WTC11 (cell line): ENCODE data around the gene GRIA4. TPM values are rescaled to one million over a fixed set of nuclear protein-coding genes. Genes with fewer than 3 reads are reported as not detected.

Experiments
- ATAC-seq: fragments of 200-7000 bp; cut with Tn5 transposase; 2 replicates; pipeline ENCODE4 v1.10.0; 2021; ENCODE audit warnings: mild to moderate bottlenecking, moderate library complexity
- CTCF ChIA-PET: fragments of 300-600 bp; sonication (Branson Sonifier 250); formaldehyde crosslinking; loops from one replicate; lab custom pipeline; 2021; ENCODE audit warnings: antibody characterized with exemption; lab: Charles Lee
- POLR2A ChIA-PET: fragments of 350-600 bp; sonication (Branson Sonifier 250); formaldehyde crosslinking; loops from one replicate; lab custom pipeline; 2021; ENCODE audit warnings: antibody characterized with exemption; lab: Charles Lee
- DNase-seq: peaks from one replicate; pipeline ENCODE4 v3.0.0; 2021; ENCODE audit warnings: low spot score
- H3K27ac Mint-ChIP-seq: 2 replicates; pipeline ENCODE4 v1.8.0; 2021; ENCODE audit warnings: mixed read lengths
- H3K27me3 Mint-ChIP-seq: 2 replicates; pipeline ENCODE4 v1.8.0; 2021; ENCODE audit warnings: low read depth, mild to moderate bottlenecking, moderate library complexity, mixed read lengths
- H3K36me3 Mint-ChIP-seq: 2 replicates; pipeline ENCODE4 v1.8.0; 2021; ENCODE audit warnings: mixed read lengths
- H3K4me1 Mint-ChIP-seq: 2 replicates; pipeline ENCODE4 v1.8.0; 2022; ENCODE audit warnings: mixed read lengths
- H3K4me3 Mint-ChIP-seq: 2 replicates; pipeline ENCODE4 v1.8.0; 2021; ENCODE audit warnings: mild to moderate bottlenecking, moderate library complexity, mixed read lengths
- H3K9me3 Mint-ChIP-seq: 2 replicates; pipeline ENCODE4 v1.8.0; 2021; ENCODE audit warnings: mixed read lengths
- GABPB1 ChIP-seq: sonication (generic); formaldehyde crosslinking; IDR thresholded peaks from 2 replicates; pipeline ENCODE4 v1.8.1; 2023; ENCODE audit warnings: mild to moderate bottlenecking, missing genetic modification reagents
- GRHL2 ChIP-seq: fragments of 250-450 bp; sonication (Bioruptor Pico); IDR thresholded peaks from 2 replicates; pipeline ENCODE4 v1.8.0; 2022; ENCODE audit warnings: mild to moderate bottlenecking, moderate library complexity; ENCODE audit not compliant: insufficient replicate concordance, severe bottlenecking
- MYBL2 ChIP-seq: sonication (generic); formaldehyde crosslinking; IDR thresholded peaks from 2 replicates; pipeline ENCODE4 v1.8.1; 2023; ENCODE audit warnings: mild to moderate bottlenecking, moderate library complexity, missing genetic modification reagents
- NR2C2 ChIP-seq: sonication (generic); formaldehyde crosslinking; IDR thresholded peaks from 2 replicates; pipeline ENCODE4 v1.8.0; 2022; ENCODE audit warnings: mild to moderate bottlenecking, missing genetic modification reagents
- NR3C1 ChIP-seq: sonication (generic); formaldehyde crosslinking; conservative IDR thresholded peaks from 2 replicates; pipeline ENCODE4 v1.8.1; 2023; ENCODE audit warnings: low read depth, mild to moderate bottlenecking, missing genetic modification reagents
- ZNF121 ChIP-seq: sonication (generic); formaldehyde crosslinking; IDR thresholded peaks from 2 replicates; pipeline ENCODE4 v1.8.0; 2023; ENCODE audit warnings: missing genetic modification reagents
- ZNF396 ChIP-seq: fragments of 250-450 bp; sonication (Bioruptor Pico); IDR thresholded peaks from 2 replicates; pipeline ENCODE4 v1.8.0; 2021; ENCODE audit warnings: mild to moderate bottlenecking, moderate library complexity, borderline replicate concordance
- total RNA-seq: library from RNA; stranded (reverse); gene quantifications from 3 replicates; pipeline ENCODE4 v1.2.3, GENCODE V29; 2021
- TF ChIP-seq, protein P1 (sequence below): sonication (generic); formaldehyde crosslinking; IDR thresholded peaks from 2 replicates; pipeline ENCODE4 v1.8.1; 2022; ENCODE audit warnings: low read depth, mild to moderate bottlenecking, moderate library complexity, missing genetic modification reagents, borderline replicate concordance
- TF ChIP-seq, protein P2 (sequence below): fragments of 200-600 bp; IDR thresholded peaks from 2 replicates; pipeline ENCODE4 v1.8.0; 2022; ENCODE audit warnings: antibody characterized with exemption
- TF ChIP-seq, protein P3 (sequence below): sonication (generic); formaldehyde crosslinking; IDR thresholded peaks from 2 replicates; pipeline ENCODE4 v1.8.0; 2022; ENCODE audit warnings: mild to moderate bottlenecking, missing genetic modification reagents
- TF ChIP-seq, protein P4 (sequence below): fragments of 250-450 bp; sonication (Bioruptor Pico); IDR thresholded peaks from 2 replicates; pipeline ENCODE4 v1.9.0; 2021; ENCODE audit warnings: mild to moderate bottlenecking, borderline replicate concordance
- TF ChIP-seq, protein P5 (sequence below): sonication (generic); formaldehyde crosslinking; IDR thresholded peaks from 2 replicates; pipeline ENCODE4 v1.8.1; 2022; ENCODE audit warnings: mild to moderate bottlenecking, moderate library complexity, missing genetic modification reagents
- TF ChIP-seq, protein P6 (sequence below): sonication (generic); formaldehyde crosslinking; IDR thresholded peaks from 2 replicates; pipeline ENCODE4 v1.8.1; 2023; ENCODE audit warnings: mild to moderate bottlenecking, missing genetic modification reagents, moderate library complexity
- TF ChIP-seq, protein P7 (sequence below): sonication (generic); formaldehyde crosslinking; IDR thresholded peaks from 2 replicates; pipeline ENCODE4 v1.8.1; 2023; ENCODE audit warnings: mild to moderate bottlenecking, missing genetic modification reagents, borderline replicate concordance
- TF ChIP-seq, protein P8 (sequence below): sonication (generic); formaldehyde crosslinking; IDR thresholded peaks from 2 replicates; pipeline ENCODE4 v1.8.0; 2023; ENCODE audit warnings: missing genetic modification reagents, mild to moderate bottlenecking, borderline replicate concordance

GRIA4 gene
- total RNA-seq, 1 experiment from 2014 or later, result 11.4 TPM

DNA sequence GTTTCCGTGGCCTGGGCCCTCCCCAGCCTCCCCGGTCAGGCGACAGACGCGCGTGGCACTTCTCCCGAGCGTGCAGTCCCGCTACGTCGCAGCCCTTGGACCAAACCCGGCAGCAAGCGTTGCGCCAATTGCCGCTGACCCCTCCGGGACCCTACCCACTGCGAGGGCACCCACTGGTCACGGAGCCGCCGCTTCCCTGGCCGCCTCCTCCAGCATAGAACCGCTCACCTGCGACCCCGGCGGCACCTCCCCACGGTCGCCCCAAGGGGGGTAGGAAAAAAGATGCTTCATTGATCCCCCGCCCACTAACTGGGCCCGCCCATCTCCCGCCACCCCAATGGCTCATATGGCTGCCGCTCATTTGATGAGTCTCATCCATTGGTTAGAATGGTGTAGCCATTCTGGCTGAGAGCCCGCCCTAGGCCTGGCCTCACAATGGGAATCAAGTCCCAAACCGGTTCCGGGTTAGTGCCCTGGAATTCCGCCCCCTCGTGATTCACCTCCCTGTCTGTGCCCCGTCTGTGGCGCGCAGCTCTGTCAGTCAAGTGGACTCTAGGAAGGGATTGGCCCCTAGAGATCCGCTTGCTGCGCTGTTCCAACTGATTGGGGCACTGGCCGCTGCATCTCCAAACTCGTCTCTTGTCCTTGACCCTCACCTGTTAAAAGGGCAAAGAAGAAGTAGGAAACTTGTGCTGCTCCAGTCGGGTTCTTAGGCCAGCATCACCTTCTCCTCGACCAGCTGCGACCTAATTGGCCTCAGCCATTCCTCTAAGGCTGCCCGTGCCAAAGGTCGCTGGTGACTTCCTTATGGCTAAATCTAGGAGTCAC, 412.3 kb downstream of the GRIA4 start, which contains the start of gene MSANTD4:
MSANTD4 (minus strand) TSS at position 274 of the 828 bp plus-strand sequence. CDS start 11,323 bp downstream, outside the sequence.
- Mint-ChIP-seq H3K4me1 (peaks cover 37% of the 10 kb centered on the region), H3K27me3 (no peaks in the 10 kb centered on the region), H3K36me3 (peaks cover 16% of the 10 kb centered on the region), H3K9me3 (peaks cover 16% of the 10 kb centered on the region), H3K4me3 (peak within 1 kb of the TSS; percentile 90), H3K27ac (peak within 1 kb of the TSS; percentile 96)
- ATAC-seq, result peak; percentile 97
- DNase-seq, result peak; percentile 98
- CTCF ChIA-PET, result no interaction called here
- POLR2A ChIA-PET, result interaction anchor here (1.0 kb wide), 1 partner anchor 54 kb away, joined by 3 read pairs; no protein-coding TSS in a partner anchor
- TF ChIP-seq MYBL2, result no peak
- TF ChIP-seq GRHL2 (CRISPR knock-in tag), result no peak
- TF ChIP-seq, protein P1, sequence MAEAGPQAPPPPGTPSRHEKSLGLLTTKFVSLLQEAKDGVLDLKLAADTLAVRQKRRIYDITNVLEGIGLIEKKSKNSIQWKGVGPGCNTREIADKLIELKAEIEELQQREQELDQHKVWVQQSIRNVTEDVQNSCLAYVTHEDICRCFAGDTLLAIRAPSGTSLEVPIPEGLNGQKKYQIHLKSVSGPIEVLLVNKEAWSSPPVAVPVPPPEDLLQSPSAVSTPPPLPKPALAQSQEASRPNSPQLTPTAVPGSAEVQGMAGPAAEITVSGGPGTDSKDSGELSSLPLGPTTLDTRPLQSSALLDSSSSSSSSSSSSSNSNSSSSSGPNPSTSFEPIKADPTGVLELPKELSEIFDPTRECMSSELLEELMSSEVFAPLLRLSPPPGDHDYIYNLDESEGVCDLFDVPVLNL (CRISPR knock-in tag), result no peak
- TF ChIP-seq NR3C1, result peak; percentile 80; the same call in 1 of the 2 replicates
- TF ChIP-seq, protein P2, sequence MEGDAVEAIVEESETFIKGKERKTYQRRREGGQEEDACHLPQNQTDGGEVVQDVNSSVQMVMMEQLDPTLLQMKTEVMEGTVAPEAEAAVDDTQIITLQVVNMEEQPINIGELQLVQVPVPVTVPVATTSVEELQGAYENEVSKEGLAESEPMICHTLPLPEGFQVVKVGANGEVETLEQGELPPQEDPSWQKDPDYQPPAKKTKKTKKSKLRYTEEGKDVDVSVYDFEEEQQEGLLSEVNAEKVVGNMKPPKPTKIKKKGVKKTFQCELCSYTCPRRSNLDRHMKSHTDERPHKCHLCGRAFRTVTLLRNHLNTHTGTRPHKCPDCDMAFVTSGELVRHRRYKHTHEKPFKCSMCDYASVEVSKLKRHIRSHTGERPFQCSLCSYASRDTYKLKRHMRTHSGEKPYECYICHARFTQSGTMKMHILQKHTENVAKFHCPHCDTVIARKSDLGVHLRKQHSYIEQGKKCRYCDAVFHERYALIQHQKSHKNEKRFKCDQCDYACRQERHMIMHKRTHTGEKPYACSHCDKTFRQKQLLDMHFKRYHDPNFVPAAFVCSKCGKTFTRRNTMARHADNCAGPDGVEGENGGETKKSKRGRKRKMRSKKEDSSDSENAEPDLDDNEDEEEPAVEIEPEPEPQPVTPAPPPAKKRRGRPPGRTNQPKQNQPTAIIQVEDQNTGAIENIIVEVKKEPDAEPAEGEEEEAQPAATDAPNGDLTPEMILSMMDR, result no peak
- TF ChIP-seq, protein P3, sequence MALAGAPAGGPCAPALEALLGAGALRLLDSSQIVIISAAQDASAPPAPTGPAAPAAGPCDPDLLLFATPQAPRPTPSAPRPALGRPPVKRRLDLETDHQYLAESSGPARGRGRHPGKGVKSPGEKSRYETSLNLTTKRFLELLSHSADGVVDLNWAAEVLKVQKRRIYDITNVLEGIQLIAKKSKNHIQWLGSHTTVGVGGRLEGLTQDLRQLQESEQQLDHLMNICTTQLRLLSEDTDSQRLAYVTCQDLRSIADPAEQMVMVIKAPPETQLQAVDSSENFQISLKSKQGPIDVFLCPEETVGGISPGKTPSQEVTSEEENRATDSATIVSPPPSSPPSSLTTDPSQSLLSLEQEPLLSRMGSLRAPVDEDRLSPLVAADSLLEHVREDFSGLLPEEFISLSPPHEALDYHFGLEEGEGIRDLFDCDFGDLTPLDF (CRISPR knock-in tag), result no peak
- TF ChIP-seq, protein P4, sequence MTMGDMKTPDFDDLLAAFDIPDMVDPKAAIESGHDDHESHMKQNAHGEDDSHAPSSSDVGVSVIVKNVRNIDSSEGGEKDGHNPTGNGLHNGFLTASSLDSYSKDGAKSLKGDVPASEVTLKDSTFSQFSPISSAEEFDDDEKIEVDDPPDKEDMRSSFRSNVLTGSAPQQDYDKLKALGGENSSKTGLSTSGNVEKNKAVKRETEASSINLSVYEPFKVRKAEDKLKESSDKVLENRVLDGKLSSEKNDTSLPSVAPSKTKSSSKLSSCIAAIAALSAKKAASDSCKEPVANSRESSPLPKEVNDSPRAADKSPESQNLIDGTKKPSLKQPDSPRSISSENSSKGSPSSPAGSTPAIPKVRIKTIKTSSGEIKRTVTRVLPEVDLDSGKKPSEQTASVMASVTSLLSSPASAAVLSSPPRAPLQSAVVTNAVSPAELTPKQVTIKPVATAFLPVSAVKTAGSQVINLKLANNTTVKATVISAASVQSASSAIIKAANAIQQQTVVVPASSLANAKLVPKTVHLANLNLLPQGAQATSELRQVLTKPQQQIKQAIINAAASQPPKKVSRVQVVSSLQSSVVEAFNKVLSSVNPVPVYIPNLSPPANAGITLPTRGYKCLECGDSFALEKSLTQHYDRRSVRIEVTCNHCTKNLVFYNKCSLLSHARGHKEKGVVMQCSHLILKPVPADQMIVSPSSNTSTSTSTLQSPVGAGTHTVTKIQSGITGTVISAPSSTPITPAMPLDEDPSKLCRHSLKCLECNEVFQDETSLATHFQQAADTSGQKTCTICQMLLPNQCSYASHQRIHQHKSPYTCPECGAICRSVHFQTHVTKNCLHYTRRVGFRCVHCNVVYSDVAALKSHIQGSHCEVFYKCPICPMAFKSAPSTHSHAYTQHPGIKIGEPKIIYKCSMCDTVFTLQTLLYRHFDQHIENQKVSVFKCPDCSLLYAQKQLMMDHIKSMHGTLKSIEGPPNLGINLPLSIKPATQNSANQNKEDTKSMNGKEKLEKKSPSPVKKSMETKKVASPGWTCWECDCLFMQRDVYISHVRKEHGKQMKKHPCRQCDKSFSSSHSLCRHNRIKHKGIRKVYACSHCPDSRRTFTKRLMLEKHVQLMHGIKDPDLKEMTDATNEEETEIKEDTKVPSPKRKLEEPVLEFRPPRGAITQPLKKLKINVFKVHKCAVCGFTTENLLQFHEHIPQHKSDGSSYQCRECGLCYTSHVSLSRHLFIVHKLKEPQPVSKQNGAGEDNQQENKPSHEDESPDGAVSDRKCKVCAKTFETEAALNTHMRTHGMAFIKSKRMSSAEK (CRISPR knock-in tag), result no peak
- TF ChIP-seq, protein P5, sequence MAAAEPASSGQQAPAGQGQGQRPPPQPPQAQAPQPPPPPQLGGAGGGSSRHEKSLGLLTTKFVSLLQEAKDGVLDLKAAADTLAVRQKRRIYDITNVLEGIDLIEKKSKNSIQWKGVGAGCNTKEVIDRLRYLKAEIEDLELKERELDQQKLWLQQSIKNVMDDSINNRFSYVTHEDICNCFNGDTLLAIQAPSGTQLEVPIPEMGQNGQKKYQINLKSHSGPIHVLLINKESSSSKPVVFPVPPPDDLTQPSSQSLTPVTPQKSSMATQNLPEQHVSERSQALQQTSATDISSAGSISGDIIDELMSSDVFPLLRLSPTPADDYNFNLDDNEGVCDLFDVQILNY (CRISPR knock-in tag), result no peak
- TF ChIP-seq, protein P6, sequence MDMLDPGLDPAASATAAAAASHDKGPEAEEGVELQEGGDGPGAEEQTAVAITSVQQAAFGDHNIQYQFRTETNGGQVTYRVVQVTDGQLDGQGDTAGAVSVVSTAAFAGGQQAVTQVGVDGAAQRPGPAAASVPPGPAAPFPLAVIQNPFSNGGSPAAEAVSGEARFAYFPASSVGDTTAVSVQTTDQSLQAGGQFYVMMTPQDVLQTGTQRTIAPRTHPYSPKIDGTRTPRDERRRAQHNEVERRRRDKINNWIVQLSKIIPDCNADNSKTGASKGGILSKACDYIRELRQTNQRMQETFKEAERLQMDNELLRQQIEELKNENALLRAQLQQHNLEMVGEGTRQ, result peak; percentile 71
- TF ChIP-seq, protein P7, sequence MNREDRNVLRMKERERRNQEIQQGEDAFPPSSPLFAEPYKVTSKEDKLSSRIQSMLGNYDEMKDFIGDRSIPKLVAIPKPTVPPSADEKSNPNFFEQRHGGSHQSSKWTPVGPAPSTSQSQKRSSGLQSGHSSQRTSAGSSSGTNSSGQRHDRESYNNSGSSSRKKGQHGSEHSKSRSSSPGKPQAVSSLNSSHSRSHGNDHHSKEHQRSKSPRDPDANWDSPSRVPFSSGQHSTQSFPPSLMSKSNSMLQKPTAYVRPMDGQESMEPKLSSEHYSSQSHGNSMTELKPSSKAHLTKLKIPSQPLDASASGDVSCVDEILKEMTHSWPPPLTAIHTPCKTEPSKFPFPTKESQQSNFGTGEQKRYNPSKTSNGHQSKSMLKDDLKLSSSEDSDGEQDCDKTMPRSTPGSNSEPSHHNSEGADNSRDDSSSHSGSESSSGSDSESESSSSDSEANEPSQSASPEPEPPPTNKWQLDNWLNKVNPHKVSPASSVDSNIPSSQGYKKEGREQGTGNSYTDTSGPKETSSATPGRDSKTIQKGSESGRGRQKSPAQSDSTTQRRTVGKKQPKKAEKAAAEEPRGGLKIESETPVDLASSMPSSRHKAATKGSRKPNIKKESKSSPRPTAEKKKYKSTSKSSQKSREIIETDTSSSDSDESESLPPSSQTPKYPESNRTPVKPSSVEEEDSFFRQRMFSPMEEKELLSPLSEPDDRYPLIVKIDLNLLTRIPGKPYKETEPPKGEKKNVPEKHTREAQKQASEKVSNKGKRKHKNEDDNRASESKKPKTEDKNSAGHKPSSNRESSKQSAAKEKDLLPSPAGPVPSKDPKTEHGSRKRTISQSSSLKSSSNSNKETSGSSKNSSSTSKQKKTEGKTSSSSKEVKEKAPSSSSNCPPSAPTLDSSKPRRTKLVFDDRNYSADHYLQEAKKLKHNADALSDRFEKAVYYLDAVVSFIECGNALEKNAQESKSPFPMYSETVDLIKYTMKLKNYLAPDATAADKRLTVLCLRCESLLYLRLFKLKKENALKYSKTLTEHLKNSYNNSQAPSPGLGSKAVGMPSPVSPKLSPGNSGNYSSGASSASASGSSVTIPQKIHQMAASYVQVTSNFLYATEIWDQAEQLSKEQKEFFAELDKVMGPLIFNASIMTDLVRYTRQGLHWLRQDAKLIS (CRISPR knock-in tag), result no peak
- no peak for TF ChIP-seq ZNF121 (CRISPR knock-in tag)
- peak; percentile 92 for TF ChIP-seq NR2C2
- TF ChIP-seq, protein P8, sequence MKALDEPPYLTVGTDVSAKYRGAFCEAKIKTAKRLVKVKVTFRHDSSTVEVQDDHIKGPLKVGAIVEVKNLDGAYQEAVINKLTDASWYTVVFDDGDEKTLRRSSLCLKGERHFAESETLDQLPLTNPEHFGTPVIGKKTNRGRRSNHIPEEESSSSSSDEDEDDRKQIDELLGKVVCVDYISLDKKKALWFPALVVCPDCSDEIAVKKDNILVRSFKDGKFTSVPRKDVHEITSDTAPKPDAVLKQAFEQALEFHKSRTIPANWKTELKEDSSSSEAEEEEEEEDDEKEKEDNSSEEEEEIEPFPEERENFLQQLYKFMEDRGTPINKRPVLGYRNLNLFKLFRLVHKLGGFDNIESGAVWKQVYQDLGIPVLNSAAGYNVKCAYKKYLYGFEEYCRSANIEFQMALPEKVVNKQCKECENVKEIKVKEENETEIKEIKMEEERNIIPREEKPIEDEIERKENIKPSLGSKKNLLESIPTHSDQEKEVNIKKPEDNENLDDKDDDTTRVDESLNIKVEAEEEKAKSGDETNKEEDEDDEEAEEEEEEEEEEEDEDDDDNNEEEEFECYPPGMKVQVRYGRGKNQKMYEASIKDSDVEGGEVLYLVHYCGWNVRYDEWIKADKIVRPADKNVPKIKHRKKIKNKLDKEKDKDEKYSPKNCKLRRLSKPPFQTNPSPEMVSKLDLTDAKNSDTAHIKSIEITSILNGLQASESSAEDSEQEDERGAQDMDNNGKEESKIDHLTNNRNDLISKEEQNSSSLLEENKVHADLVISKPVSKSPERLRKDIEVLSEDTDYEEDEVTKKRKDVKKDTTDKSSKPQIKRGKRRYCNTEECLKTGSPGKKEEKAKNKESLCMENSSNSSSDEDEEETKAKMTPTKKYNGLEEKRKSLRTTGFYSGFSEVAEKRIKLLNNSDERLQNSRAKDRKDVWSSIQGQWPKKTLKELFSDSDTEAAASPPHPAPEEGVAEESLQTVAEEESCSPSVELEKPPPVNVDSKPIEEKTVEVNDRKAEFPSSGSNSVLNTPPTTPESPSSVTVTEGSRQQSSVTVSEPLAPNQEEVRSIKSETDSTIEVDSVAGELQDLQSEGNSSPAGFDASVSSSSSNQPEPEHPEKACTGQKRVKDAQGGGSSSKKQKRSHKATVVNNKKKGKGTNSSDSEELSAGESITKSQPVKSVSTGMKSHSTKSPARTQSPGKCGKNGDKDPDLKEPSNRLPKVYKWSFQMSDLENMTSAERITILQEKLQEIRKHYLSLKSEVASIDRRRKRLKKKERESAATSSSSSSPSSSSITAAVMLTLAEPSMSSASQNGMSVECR (CRISPR knock-in tag), result no peak
- no peak for TF ChIP-seq ZNF396
- no peak; the same call in 1 of the 2 replicates for TF ChIP-seq GABPB1
